NCI-H526 treated with DMSO at 0.1 percent for 48 hours (cell line): ENCODE measurements around the gene DPPA2.

Source experiments
- DNase-seq: peaks from one replicate; lab custom pipeline; 2025; lab: John Stamatoyannopoulos, UW

DPPA2 gene

GRCh38 chr3:109325109-109325508 lies 8.8 kb upstream of the DPPA2 start:
- DNase-seq = no peak

- DNase-seq = no peak
Measured at GRCh38 chr3:109313061-109313460, 3.3 kb downstream of the DPPA2 start.

- no peak for DNase-seq
Measured at GRCh38 chr3:109297496-109297895, 18.8 kb downstream of the DPPA2 start.

GRCh38 chr3:109284071-109284470 lies 32.2 kb downstream of the DPPA2 start:
- DNase-seq = no peak

- no peak for DNase-seq
Measured at GRCh38 chr3:109278546-109278945, 37.8 kb downstream of the DPPA2 start.

GRCh38 chr3:109278141-109278540 lies 38.2 kb downstream of the DPPA2 start:
- no peak for DNase-seq

GRCh38 chr3:109275702-109276293 lies 40.5 kb downstream of the DPPA2 start:
- DNase-seq = no peak

GRCh38 chr3:109270779-109271178 lies 45.5 kb downstream of the DPPA2 start:
- no peak for DNase-seq

GRCh38 chr3:109269577-109270275 lies 46.6 kb downstream of the DPPA2 start:
- no peak for DNase-seq

- DNase-seq = no peak
Measured at GRCh38 chr3:109268181-109268580, 48.1 kb downstream of the DPPA2 start.

GRCh38 chr3:109265295-109265694 lies 51.0 kb downstream of the DPPA2 start:
- DNase-seq = no peak

- DNase-seq = no peak
Measured at GRCh38 chr3:109257269-109257668, 59.0 kb downstream of the DPPA2 start.

- DNase-seq = no peak
Measured at GRCh38 chr3:109254770-109255169, 61.5 kb downstream of the DPPA2 start.

GRCh38 chr3:109252641-109253040 lies 63.7 kb downstream of the DPPA2 start:
- no peak for DNase-seq
